ENCODE measurements around the gene TNS3.

Gene TNS3

DNA sequence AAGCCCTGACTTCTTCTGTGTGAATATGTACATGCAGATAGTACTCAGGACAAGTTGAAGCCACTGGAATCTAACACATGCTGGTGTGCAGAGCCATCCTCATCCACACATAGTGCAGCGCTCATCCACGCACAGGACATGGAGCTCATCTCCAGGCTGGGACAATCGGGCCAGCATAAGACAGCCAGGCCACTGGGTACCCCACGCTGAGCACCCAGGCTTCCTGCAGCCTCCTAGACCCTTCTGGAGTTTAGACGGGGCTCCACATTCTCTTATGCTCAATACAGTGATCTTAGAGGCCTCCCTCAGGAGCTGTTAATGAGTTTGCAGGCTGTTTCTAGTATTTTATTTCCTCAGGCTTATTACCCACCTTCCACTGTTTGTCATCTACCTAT is 238.9 kb downstream of the TNS3 start:
- Histone ChIP-seq H3K27me3 (no peaks in the 10 kb centered on the region), H3K4me1 (peaks cover 0 to 27% (median 9%) of the 10 kb centered on the region in 10 experiments; a peak in 14 of 20 replicates), H3K4me2 (no peak overlapping the region), H3K4me3 (no peak overlapping the region), H3K9me3 (replicated peaks in 1 of 11) (no peaks in the 10 kb centered on the region), H4K20me1 (peaks cover 0 to 98% (median 0%) of the 10 kb centered on the region in 11 experiments; a peak in 8 of 22 replicates), H3K27ac (no peak overlapping the region), H3K9ac (no peak overlapping the region; a peak in 1 of 22 replicates), H3K36me3 (peaks cover 13 to 98% (median 54%) of the 10 kb centered on the region in 11 experiments; a peak in 19 of 22 replicates)
- no peak for TF ChIP-seq Cebpa-rat (IDR thresholded peaks at IDR 0.05)

GRCh38 chr7:47342296-47343060 is 239.4 kb downstream of the TNS3 start:
- H3K9ac ChIP-seq = no peak overlapping the region; a peak in 1 of 22 replicates
- peaks cover 16 to 98% (median 60%) of the 10 kb centered on the region in 11 experiments; a peak in 21 of 22 replicates for H3K36me3 ChIP-seq
- no peaks in the 10 kb centered on the region for H3K27me3 ChIP-seq
- H3K4me1 ChIP-seq = peaks cover 0 to 21% (median 4%) of the 10 kb centered on the region in 10 experiments; a peak in 11 of 20 replicates
- no peak overlapping the region for H3K27ac ChIP-seq
- H3K4me3 ChIP-seq = no peak overlapping the region
- H3K4me2 ChIP-seq = 0 out of 22 replicates have a peak overlapping the region, but pooled peaks of 1 of the 11 experiments have one; percentile 6
- H4K20me1 ChIP-seq = peaks cover 0 to 98% (median 0%) of the 10 kb centered on the region in 11 experiments; a peak in 7 of 22 replicates
- 0 out of 22 replicates have a peak, but pooled peaks cover 0 to 3% (median 0%) of the 10 kb centered on the region in 11 experiments for H3K9me3 ChIP-seq (replicated peaks in 1 of 11)
- TF ChIP-seq Cebpa-rat (IDR thresholded peaks at IDR 0.05) = no peak

DNA sequence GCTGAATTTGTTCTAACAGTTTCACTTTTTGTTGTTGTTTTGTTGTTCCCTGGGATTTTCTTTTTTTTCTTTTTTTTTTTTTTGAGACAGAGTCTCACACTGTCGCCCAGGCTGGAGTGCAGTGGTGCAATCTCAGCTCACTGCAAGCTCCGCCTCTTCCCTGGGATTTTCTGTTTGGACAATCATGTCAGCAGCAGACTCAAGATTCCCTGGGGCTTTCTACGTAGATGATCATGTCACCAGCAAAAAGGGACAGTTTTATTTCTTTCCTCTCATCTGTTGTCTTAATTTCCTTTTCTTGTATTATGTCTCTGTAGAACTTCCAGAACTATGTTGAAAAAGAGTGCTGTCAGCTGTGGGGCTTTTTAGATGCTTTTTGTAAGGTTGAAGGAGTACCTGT is 241.4 kb downstream of the TNS3 start:
- Histone ChIP-seq H3K4me1 (peaks cover 0 to 17% (median 3%) of the 10 kb centered on the region in 10 experiments; a peak in 6 of 20 replicates), H3K27ac (no peak overlapping the region), H3K9me3 (replicated peaks in 1 of 11) (peaks cover 0 to 5% (median 0%) of the 10 kb centered on the region in 11 experiments; a peak in 1 of 22 replicates), H3K27me3 (no peaks in the 10 kb centered on the region), H3K9ac (no peak overlapping the region), H3K36me3 (peaks cover 16 to 98% (median 67%) of the 10 kb centered on the region in 11 experiments; a peak in 21 of 22 replicates), H4K20me1 (peaks cover 0 to 98% (median 0%) of the 10 kb centered on the region in 11 experiments; a peak in 6 of 22 replicates), H3K4me3 (no peak overlapping the region), H3K4me2 (peak overlapping the region in 2 of 11 experiments; percentile 5 to 26; a peak in 2 of 22 replicates)
- no peak for TF ChIP-seq Cebpa-rat (IDR thresholded peaks at IDR 0.05)

DNA sequence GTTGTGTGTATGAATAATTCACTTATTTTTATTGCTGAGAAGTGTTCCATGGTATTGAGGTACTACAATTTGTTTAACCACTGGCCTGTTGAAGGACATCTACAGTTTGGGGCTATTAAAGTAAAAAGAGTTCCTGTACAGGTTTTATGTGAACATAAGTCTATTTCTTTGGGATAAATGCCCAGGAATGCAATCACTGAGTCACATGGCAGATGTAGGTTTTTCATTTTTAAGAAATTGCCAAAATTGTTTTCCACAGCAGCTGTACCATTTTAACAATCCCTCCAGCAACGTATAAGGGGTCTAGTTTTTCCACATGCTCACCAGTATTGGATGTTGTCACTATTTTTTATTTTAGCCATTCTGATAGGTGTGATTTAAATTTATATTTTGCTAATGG is 243.9 kb downstream of the TNS3 start:
- no peak for TF ChIP-seq Cebpa-rat (IDR thresholded peaks at IDR 0.05)
- Histone ChIP-seq H3K4me2 (no peak overlapping the region), H3K9me3 (replicated peaks in 1 of 11) (peaks cover 0 to 5% (median 0%) of the 10 kb centered on the region in 11 experiments; a peak in 1 of 22 replicates), H3K27ac (no peak overlapping the region), H3K9ac (no peak overlapping the region), H3K4me3 (no peak overlapping the region), H3K36me3 (peaks cover 19 to 98% (median 53%) of the 10 kb centered on the region in 11 experiments; a peak in 21 of 22 replicates), H3K4me1 (peaks cover 0 to 17% (median 3%) of the 10 kb centered on the region in 10 experiments; a peak in 6 of 20 replicates), H4K20me1 (peaks cover 0 to 98% (median 0%) of the 10 kb centered on the region in 11 experiments; a peak in 6 of 22 replicates), H3K27me3 (no peaks in the 10 kb centered on the region)

DNA sequence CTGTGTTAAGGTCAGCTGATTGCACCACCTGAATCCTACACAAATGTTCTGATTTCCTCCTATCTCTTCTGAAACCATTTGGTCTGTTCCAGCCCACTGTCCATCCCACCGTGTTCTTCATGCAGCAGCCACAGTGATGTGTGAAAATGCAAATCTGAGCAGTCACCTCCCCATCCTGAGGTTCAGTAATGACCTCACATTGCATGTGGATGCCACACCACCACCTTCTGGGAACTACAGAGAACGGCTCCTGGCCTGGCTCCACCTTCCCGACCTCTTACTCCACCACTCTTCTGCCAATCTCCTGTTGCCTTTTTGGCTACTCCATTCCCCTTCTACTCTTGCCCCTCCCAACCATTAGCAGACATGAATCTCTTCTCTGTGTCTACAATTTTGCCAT is 244.4 kb downstream of the TNS3 start:
- no peak overlapping the region for H3K9ac ChIP-seq
- H4K20me1 ChIP-seq = peaks cover 0 to 98% (median 0%) of the 10 kb centered on the region in 11 experiments; a peak in 6 of 22 replicates
- no peak overlapping the region for H3K4me2 ChIP-seq
- H3K9me3 ChIP-seq (replicated peaks in 1 of 11) = peaks cover 0 to 5% (median 0%) of the 10 kb centered on the region in 11 experiments; a peak in 1 of 22 replicates
- H3K4me3 ChIP-seq = no peak overlapping the region
- H3K36me3 ChIP-seq = peaks cover 15 to 98% (median 49%) of the 10 kb centered on the region in 11 experiments; a peak in 21 of 22 replicates
- TF ChIP-seq Cebpa-rat (IDR thresholded peaks at IDR 0.05) = no peak
- H3K27ac ChIP-seq = no peak overlapping the region
- no peaks in the 10 kb centered on the region for H3K27me3 ChIP-seq
- peaks cover 0 to 17% (median 3%) of the 10 kb centered on the region in 10 experiments; a peak in 6 of 20 replicates for H3K4me1 ChIP-seq

DNA sequence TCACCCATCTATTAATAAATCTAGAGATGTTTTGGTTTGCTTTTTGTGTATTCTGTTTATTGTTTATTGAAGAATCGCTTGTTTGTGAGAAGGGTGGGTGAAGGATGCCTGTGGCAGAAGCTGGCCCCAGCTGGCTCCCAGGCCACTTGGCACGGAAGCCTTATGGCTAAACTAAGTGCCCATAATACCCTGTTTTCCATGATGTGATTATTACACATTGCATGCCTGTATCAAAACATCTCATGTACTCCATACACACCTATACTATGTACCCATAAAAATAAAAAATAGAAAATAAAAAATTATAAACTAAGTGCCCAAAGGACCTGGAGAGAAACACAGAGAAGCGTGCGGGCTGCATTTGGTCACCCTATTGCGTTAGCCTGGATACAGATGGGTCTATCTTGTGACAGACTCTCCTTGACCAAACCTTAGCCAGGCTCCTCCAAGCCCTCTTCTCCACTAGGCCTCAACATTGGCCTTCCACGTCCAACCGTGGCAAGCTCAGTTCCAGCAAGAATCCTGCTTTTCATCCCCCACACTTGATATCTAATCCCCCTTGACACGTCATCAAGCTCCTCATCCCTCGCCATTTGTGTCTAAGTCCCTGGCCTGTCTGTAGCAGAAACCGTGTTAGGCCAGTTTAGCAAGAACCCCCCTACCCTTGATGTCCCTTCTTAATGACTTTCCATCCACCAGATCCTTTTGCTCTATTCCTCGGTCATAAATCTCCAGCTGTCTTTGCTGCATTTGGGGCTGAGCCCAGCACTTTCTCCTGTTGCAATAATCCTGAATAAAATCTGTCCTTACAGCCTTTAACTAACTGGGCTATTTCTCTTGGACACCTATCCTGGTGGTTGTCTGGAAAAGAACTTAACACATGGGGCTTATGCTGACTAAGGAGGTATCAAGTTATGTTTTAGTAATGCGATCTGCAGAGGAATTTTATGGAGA is 245.2 kb downstream of the TNS3 start:
- H3K27ac ChIP-seq = no peak overlapping the region
- H4K20me1 ChIP-seq = peaks cover 0 to 98% (median 0%) of the 10 kb centered on the region in 11 experiments; a peak in 6 of 22 replicates
- H3K36me3 ChIP-seq = peaks cover 10 to 98% (median 49%) of the 10 kb centered on the region in 11 experiments; a peak in 21 of 22 replicates
- H3K9me3 ChIP-seq (replicated peaks in 1 of 11) = peaks cover 0 to 5% (median 0%) of the 10 kb centered on the region in 11 experiments; a peak in 1 of 22 replicates
- no peak overlapping the region for H3K9ac ChIP-seq
- no peak overlapping the region for H3K4me2 ChIP-seq
- no peak overlapping the region for H3K4me3 ChIP-seq
- no peaks in the 10 kb centered on the region for H3K27me3 ChIP-seq
- peaks cover 0 to 11% (median 5%) of the 10 kb centered on the region in 10 experiments; a peak in 8 of 20 replicates for H3K4me1 ChIP-seq
- no peak for TF ChIP-seq Cebpa-rat (IDR thresholded peaks at IDR 0.05)

DNA sequence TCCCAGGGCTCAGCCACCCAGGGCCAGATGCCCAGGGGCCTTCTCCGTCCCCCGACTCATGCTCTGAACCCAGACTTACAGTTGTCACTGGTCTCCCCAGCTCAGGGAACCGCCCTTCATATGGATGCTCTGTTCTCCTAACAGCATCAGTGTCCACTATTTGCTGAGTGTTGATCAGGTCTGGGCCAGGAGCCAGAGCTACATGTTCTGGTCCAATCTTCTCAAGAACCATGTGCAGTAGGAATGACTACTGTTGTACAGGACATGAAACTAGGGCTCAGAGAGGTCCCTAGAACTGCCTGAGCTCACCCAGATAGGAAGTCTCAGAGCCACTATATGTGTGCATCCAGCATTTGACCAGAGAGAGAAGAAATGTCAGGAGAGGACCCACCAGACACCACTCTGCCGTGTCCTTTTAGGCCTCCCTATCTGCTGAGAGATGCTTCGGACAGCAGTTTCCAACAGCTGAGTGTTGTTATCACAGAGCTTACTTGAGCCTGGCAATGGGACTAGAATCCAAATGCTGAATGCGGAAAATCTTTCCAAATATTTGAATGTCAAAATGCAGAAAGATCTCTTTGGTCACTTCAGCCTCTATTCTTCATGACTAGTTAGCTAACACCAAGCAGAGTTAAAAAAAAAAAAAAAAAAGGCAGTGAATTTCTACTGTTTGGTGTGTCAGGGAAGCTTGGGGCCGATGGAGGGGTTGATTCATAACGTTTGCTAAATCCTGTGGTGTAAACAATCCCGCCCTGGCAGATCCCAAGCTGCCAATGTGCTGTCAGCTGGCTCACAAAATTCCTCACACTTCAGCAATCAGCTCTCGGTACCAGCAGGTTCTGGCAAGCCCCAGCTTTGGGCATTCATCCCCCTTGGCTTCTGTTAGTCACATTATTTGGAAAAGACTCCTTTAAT is 246.1 kb downstream of the TNS3 start:
- no peak for TF ChIP-seq Cebpa-rat (IDR thresholded peaks at IDR 0.05)
- Histone ChIP-seq H3K9ac (no peak overlapping the region), H3K4me3 (no peak overlapping the region), H3K9me3 (replicated peaks in 1 of 11) (peaks cover 0 to 5% (median 0%) of the 10 kb centered on the region in 11 experiments; a peak in 1 of 22 replicates), H4K20me1 (peaks cover 0 to 98% (median 0%) of the 10 kb centered on the region in 11 experiments; a peak in 6 of 22 replicates), H3K4me1 (peaks cover 0 to 14% (median 4%) of the 10 kb centered on the region in 10 experiments; a peak in 9 of 20 replicates), H3K4me2 (no peak overlapping the region), H3K36me3 (peaks cover 10 to 98% (median 49%) of the 10 kb centered on the region in 11 experiments; a peak in 21 of 22 replicates), H3K27me3 (no peaks in the 10 kb centered on the region), H3K27ac (no peak overlapping the region)
